Measurements from ENCODE around the gene ARHGEF37.

The ARHGEF37 gene

GRCh38 chr5:149633476-149634350, 52.4 kb downstream of the ARHGEF37 start:
- TF ChIP-seq EZH2phosphoT487 (IDR thresholded peaks at IDR 0.05; ENCODE audit: borderline replicate concordance): no peak
- no peak for TF ChIP-seq CTCF (conservative IDR thresholded peaks at IDR 0.05; ENCODE audit: low read length)
- H3K4me1 ChIP-seq (ENCODE audit: insufficient read depth, low read length, poor library complexity, severe bottlenecking): no peaks in the 10 kb centered on the region
- H2AFZ ChIP-seq (ENCODE audit: low read length): no peak overlapping the region
- H3K4me2 ChIP-seq (ENCODE audit: low read depth, low read length, poor library complexity, severe bottlenecking): no peak overlapping the region
- H3K9ac ChIP-seq (ENCODE audit: low read depth, low read length, poor library complexity, severe bottlenecking): no peak overlapping the region
- H4K20me1 ChIP-seq (ENCODE audit: insufficient read depth, low read length, poor library complexity, severe bottlenecking): no peaks in the 10 kb centered on the region
- no peak overlapping the region for H3K4me3 ChIP-seq (ENCODE audit: low read length, poor library complexity, severe bottlenecking)
- no peaks in the 10 kb centered on the region for H3K9me2 ChIP-seq (replicated peaks; ENCODE audit: low read depth, low read length)
- H3K79me2 ChIP-seq (ENCODE audit: insufficient read depth, low read length): no peaks in the 10 kb centered on the region
- H3K9me3 ChIP-seq (ENCODE audit: insufficient read depth, low read depth, low read length): no peaks in the 10 kb centered on the region
- no peaks in the 10 kb centered on the region for H3F3A ChIP-seq (ENCODE audit: low read depth)
- H3K36me3 ChIP-seq (ENCODE audit: insufficient read depth, low read length): no peaks in the 10 kb centered on the region
- H3K27me3 ChIP-seq (ENCODE audit: insufficient read depth, low read length, poor library complexity, severe bottlenecking): no peaks in the 10 kb centered on the region

- Histone ChIP-seq H3K79me2 (ENCODE audit: insufficient read depth, low read length) (no peaks in the 10 kb centered on the region), H3K27me3 (ENCODE audit: insufficient read depth, low read length, poor library complexity, severe bottlenecking) (no peaks in the 10 kb centered on the region), H2AFZ (ENCODE audit: low read length) (no peak overlapping the region), H3K9me2 (replicated peaks; ENCODE audit: low read depth, low read length) (no peaks in the 10 kb centered on the region), H3F3A (ENCODE audit: low read depth) (no peaks in the 10 kb centered on the region), H3K4me3 (ENCODE audit: low read length, poor library complexity, severe bottlenecking) (no peak overlapping the region), H3K9me3 (ENCODE audit: insufficient read depth, low read depth, low read length) (no peaks in the 10 kb centered on the region), H4K20me1 (ENCODE audit: insufficient read depth, low read length, poor library complexity, severe bottlenecking) (no peaks in the 10 kb centered on the region), H3K36me3 (ENCODE audit: insufficient read depth, low read length) (no peaks in the 10 kb centered on the region), H3K4me1 (ENCODE audit: insufficient read depth, low read length, poor library complexity, severe bottlenecking) (no peaks in the 10 kb centered on the region), H3K9ac (ENCODE audit: low read depth, low read length, poor library complexity, severe bottlenecking) (no peak overlapping the region), H3K4me2 (ENCODE audit: low read depth, low read length, poor library complexity, severe bottlenecking) (no peak overlapping the region)
- no peak for TF ChIP-seq EZH2phosphoT487 (IDR thresholded peaks at IDR 0.05; ENCODE audit: borderline replicate concordance)
These were observed 54.1 kb downstream of the ARHGEF37 start for GRCh38 chr5:149635394-149635793.

- no peak overlapping the region for H3K4me2 ChIP-seq (ENCODE audit: low read depth, low read length, poor library complexity, severe bottlenecking)
- TF ChIP-seq CTCF (conservative IDR thresholded peaks at IDR 0.05; ENCODE audit: low read length) (no peak), EZH2phosphoT487 (IDR thresholded peaks at IDR 0.05; ENCODE audit: borderline replicate concordance) (no peak)
- no peak overlapping the region for H2AFZ ChIP-seq (ENCODE audit: low read length)
- H3K79me2 ChIP-seq (ENCODE audit: insufficient read depth, low read length): no peaks in the 10 kb centered on the region
- H3K9me3 ChIP-seq (ENCODE audit: insufficient read depth, low read depth, low read length): no peaks in the 10 kb centered on the region
- no peaks in the 10 kb centered on the region for H3F3A ChIP-seq (ENCODE audit: low read depth)
- H3K27me3 ChIP-seq (ENCODE audit: insufficient read depth, low read length, poor library complexity, severe bottlenecking): no peaks in the 10 kb centered on the region
- H3K4me1 ChIP-seq (ENCODE audit: insufficient read depth, low read length, poor library complexity, severe bottlenecking): no peaks in the 10 kb centered on the region
- H3K9ac ChIP-seq (ENCODE audit: low read depth, low read length, poor library complexity, severe bottlenecking): no peak overlapping the region
- no peaks in the 10 kb centered on the region for H4K20me1 ChIP-seq (ENCODE audit: insufficient read depth, low read length, poor library complexity, severe bottlenecking)
- no peaks in the 10 kb centered on the region for H3K9me2 ChIP-seq (replicated peaks; ENCODE audit: low read depth, low read length)
- no peak overlapping the region for H3K4me3 ChIP-seq (ENCODE audit: low read length, poor library complexity, severe bottlenecking)
- H3K36me3 ChIP-seq (ENCODE audit: insufficient read depth, low read length): no peaks in the 10 kb centered on the region
These were observed 55.0 kb downstream of the ARHGEF37 start for GRCh38 chr5:149636191-149636860.

Measured in Loucy (cell line).